ENCODE data around the gene CFAP47.
A peak's percentile ranks its signal among the peaks of the same experiment; 100 is the strongest.
"Not testable (repeated sequence)": the region's sequence is repeated elsewhere in the genome, so short reads cannot be mapped to it uniquely, and the experiment has no call there.

Gene CFAP47

DNA sequence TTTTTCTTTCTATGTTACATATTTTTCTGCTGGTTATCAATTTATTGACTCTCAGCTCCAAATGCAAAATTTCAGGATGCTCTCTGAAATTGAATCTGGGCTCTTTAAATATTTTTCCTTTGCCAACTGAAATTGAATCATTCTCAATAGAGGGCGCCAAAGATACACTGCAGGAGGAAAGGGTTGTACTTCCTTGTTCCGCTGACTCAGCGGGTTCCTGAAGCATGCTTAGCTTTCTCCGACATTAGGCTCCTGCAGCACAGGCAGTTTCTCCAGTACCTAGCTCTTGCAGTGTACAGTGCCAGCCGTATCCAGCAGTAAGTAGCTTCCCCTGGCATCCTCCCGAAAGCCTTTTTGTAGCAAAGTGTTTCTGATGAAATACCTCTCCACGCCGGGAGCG, 28.8 kb upstream of the CFAP47 start:
- TF ChIP-seq, protein P1, sequence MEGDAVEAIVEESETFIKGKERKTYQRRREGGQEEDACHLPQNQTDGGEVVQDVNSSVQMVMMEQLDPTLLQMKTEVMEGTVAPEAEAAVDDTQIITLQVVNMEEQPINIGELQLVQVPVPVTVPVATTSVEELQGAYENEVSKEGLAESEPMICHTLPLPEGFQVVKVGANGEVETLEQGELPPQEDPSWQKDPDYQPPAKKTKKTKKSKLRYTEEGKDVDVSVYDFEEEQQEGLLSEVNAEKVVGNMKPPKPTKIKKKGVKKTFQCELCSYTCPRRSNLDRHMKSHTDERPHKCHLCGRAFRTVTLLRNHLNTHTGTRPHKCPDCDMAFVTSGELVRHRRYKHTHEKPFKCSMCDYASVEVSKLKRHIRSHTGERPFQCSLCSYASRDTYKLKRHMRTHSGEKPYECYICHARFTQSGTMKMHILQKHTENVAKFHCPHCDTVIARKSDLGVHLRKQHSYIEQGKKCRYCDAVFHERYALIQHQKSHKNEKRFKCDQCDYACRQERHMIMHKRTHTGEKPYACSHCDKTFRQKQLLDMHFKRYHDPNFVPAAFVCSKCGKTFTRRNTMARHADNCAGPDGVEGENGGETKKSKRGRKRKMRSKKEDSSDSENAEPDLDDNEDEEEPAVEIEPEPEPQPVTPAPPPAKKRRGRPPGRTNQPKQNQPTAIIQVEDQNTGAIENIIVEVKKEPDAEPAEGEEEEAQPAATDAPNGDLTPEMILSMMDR (IDR thresholded peaks at IDR 0.05; ENCODE audit: low read length) = peak; percentile 65
- TF ChIP-seq EZH2phosphoT487 (IDR thresholded peaks at IDR 0.05; ENCODE audit: low read length) (no peak), EZH2 (optimal IDR thresholded peaks at IDR 0.05; ENCODE audit: low read depth, low read length) (no peak)
- H3K9ac ChIP-seq (ENCODE audit: low read length) = no peak overlapping the region
- no peaks in the 10 kb centered on the region for H3F3A ChIP-seq (ENCODE audit: insufficient read depth, low read length)
- H3K9me2 ChIP-seq (replicated peaks; ENCODE audit: insufficient read depth, low read length) = no peaks in the 10 kb centered on the region
- no peaks in the 10 kb centered on the region for H3K27me3 ChIP-seq (replicated peaks; ENCODE audit: insufficient read depth, low read length)
- H3K36me3 ChIP-seq (replicated peaks; ENCODE audit: insufficient read depth, low read length) = no peaks in the 10 kb centered on the region
- no peaks in the 10 kb centered on the region for H3K79me2 ChIP-seq (ENCODE audit: low read length)
- no peaks in the 10 kb centered on the region for H3K4me1 ChIP-seq (ENCODE audit: low read length)
- no peak overlapping the region for H3K27ac ChIP-seq (ENCODE audit: low read length)
- H2AFZ ChIP-seq (ENCODE audit: low read length) = no peak overlapping the region
- no peak overlapping the region for H3K4me2 ChIP-seq (ENCODE audit: low read depth, low read length)
- H3K9me3 ChIP-seq (replicated peaks; ENCODE audit: insufficient read depth, low read length) = no peaks in the 10 kb centered on the region
- no peak overlapping the region for H3K4me3 ChIP-seq (ENCODE audit: low read length)
- DNase-seq = peak; percentile 79
- no peaks in the 10 kb centered on the region for H4K20me1 ChIP-seq (ENCODE audit: insufficient read depth, low read length)

DNA sequence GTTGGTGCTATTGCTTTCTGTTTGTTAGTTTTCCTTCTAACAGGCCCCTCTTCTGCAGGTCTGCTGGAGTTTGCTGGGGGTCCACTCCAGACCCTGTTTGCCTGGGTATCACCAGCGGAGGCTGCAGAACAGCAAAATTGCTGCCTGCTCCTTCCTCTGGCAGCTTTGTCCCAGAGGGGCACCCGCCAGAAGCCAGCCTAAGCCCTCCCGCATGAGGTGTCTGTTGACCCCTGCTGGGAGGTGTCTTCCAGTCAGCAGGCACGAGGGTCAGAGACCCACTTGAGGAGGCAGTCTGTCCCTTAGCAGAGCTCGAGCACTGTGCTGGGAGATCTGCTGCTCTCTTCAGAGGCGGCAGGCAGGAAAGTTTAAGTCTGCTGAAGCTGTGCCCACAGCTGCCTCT, 67.3 kb downstream of the CFAP47 start:
- H4K20me1 ChIP-seq (ENCODE audit: insufficient read depth, low read length); H3K4me3 ChIP-seq (ENCODE audit: low read length); H3K9ac ChIP-seq (ENCODE audit: low read length); H3K79me2 ChIP-seq (ENCODE audit: low read length); H3K9me3 ChIP-seq (replicated peaks; ENCODE audit: insufficient read depth, low read length); H3K9me2 ChIP-seq (replicated peaks; ENCODE audit: insufficient read depth, low read length); H3K4me2 ChIP-seq (ENCODE audit: low read depth, low read length); H3K27ac ChIP-seq (ENCODE audit: low read length); H2AFZ ChIP-seq (ENCODE audit: low read length); H3K27me3 ChIP-seq (replicated peaks; ENCODE audit: insufficient read depth, low read length); H3K4me1 ChIP-seq (ENCODE audit: low read length); DNase-seq; H3F3A ChIP-seq (ENCODE audit: insufficient read depth, low read length); H3K36me3 ChIP-seq (replicated peaks; ENCODE audit: insufficient read depth, low read length): not testable (repeated sequence)

DNA sequence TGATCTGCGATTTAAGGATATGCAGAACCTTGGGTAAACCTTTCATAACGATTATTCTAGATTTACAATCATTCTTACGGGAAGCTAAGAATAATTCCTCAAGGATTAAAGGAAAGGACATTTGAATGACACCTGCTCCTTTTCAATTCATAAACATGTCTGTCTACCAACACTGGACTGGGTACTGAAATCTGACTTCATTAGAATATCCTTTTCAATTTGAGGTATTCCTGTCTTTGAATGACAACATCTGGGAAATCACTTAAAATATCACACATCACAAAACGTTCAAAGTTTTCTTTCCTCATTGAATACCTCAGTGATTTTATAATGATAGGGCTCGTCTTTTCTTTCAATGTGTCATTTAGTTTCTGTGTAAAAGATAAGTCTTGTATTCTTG, 87.7 kb downstream of the CFAP47 start:
- Histone ChIP-seq H3K9me2 (replicated peaks; ENCODE audit: insufficient read depth, low read length) (no peaks in the 10 kb centered on the region), H4K20me1 (ENCODE audit: insufficient read depth, low read length) (no peaks in the 10 kb centered on the region), H3K79me2 (ENCODE audit: low read length) (no peaks in the 10 kb centered on the region), H3K4me2 (ENCODE audit: low read depth, low read length) (no peak overlapping the region), H2AFZ (ENCODE audit: low read length) (no peak overlapping the region), H3K36me3 (replicated peaks; ENCODE audit: insufficient read depth, low read length) (no peaks in the 10 kb centered on the region), H3K27me3 (replicated peaks; ENCODE audit: insufficient read depth, low read length) (no peaks in the 10 kb centered on the region), H3K9me3 (replicated peaks; ENCODE audit: insufficient read depth, low read length) (no peaks in the 10 kb centered on the region), H3F3A (ENCODE audit: insufficient read depth, low read length) (no peaks in the 10 kb centered on the region), H3K27ac (ENCODE audit: low read length) (no peak overlapping the region), H3K4me3 (ENCODE audit: low read length) (no peak overlapping the region), H3K9ac (ENCODE audit: low read length) (no peak overlapping the region), H3K4me1 (ENCODE audit: low read length) (no peaks in the 10 kb centered on the region)
- TF ChIP-seq EZH2 (optimal IDR thresholded peaks at IDR 0.05; ENCODE audit: low read depth, low read length) = no peak
- TF ChIP-seq EZH2phosphoT487 (IDR thresholded peaks at IDR 0.05; ENCODE audit: low read length) = no peak
- TF ChIP-seq, protein P1 (IDR thresholded peaks at IDR 0.05; ENCODE audit: low read length) = no peak
- no peak for DNase-seq

DNA sequence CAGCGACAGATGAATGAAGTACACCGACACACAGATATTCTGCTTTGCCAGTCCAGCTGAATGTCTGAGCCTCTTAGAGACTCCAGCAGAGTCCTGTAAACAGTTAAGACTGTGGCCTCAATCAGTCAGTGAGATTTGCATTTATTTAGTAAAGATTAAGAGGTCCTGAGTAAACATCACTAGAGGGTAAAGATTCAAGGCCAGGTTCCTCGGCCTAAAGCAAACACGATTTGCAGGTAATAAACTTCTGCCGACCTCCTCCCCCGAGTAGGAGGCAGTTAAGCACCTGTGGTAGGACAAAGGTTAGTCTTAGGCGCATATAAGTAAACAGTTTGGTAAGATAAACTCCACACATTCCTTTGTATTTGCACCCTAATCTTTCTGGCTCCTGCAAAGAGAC, 99.6 kb downstream of the CFAP47 start:
- Histone ChIP-seq H3K79me2 (ENCODE audit: low read length) (no peaks in the 10 kb centered on the region), H3K4me3 (ENCODE audit: low read length) (no peak overlapping the region), H3K9me2 (replicated peaks; ENCODE audit: insufficient read depth, low read length) (no peaks in the 10 kb centered on the region), H3F3A (ENCODE audit: insufficient read depth, low read length) (no peaks in the 10 kb centered on the region), H2AFZ (ENCODE audit: low read length) (no peak overlapping the region), H3K9ac (ENCODE audit: low read length) (no peak overlapping the region), H3K27me3 (replicated peaks; ENCODE audit: insufficient read depth, low read length) (no peaks in the 10 kb centered on the region), H3K36me3 (replicated peaks; ENCODE audit: insufficient read depth, low read length) (no peaks in the 10 kb centered on the region), H3K9me3 (replicated peaks; ENCODE audit: insufficient read depth, low read length) (no peaks in the 10 kb centered on the region), H3K4me1 (ENCODE audit: low read length) (no peaks in the 10 kb centered on the region), H3K27ac (ENCODE audit: low read length) (no peak overlapping the region), H4K20me1 (ENCODE audit: insufficient read depth, low read length) (no peaks in the 10 kb centered on the region), H3K4me2 (ENCODE audit: low read depth, low read length) (no peak overlapping the region)
- TF ChIP-seq, protein P1 (IDR thresholded peaks at IDR 0.05; ENCODE audit: low read length) = no peak
- no peak for TF ChIP-seq EZH2 (optimal IDR thresholded peaks at IDR 0.05; ENCODE audit: low read depth, low read length)
- no peak for TF ChIP-seq EZH2phosphoT487 (IDR thresholded peaks at IDR 0.05; ENCODE audit: low read length)
- DNase-seq = no peak
